Fibroblast of lung (primary cell): ENCODE measurements around the gene DNASE1.

Experiments
- EZH2 ChIP-seq: IDR thresholded peaks from 2 replicates; pipeline ENCODE4 v1.5.1; 2012; ENCODE audit warnings: low read length, control low read depth, mild to moderate bottlenecking; ENCODE audit errors: missing control alignments
- TF ChIP-seq, protein P1 (sequence below), 2 donors: IDR thresholded peaks in 1 of 2; conservative IDR thresholded peaks in 1 of 2; 1 replicate in 1 of 2; 2 replicates in 1 of 2; pipeline ENCODE4 v1.5.1; 2011 to 2012; ENCODE audit warnings: low read length in 2 of 2, control low read depth in 1 of 2, inconsistent platforms in 1 of 2, low read depth in 1 of 2, mild to moderate bottlenecking in 1 of 2

DNA sequence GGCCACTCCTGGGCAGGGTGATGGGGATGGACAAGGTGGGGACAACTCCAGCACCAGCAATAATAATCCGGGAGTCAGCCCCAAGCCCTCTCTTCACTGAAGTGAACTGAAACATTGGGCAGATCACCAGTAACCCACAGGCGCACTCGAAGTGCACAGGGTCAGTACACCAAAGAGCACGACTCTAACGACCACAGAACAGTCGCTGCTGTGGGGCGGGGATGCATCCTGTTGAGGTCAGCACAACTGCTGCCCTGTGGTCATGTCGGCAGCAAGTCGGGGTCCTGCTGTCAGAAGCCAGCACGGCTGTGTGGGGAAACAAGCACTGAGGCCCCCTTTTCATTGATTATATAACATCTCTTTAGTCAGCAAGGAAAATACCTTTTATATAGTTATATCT is 14.6 kb downstream of the DNASE1 start:
- TF ChIP-seq, protein P1, sequence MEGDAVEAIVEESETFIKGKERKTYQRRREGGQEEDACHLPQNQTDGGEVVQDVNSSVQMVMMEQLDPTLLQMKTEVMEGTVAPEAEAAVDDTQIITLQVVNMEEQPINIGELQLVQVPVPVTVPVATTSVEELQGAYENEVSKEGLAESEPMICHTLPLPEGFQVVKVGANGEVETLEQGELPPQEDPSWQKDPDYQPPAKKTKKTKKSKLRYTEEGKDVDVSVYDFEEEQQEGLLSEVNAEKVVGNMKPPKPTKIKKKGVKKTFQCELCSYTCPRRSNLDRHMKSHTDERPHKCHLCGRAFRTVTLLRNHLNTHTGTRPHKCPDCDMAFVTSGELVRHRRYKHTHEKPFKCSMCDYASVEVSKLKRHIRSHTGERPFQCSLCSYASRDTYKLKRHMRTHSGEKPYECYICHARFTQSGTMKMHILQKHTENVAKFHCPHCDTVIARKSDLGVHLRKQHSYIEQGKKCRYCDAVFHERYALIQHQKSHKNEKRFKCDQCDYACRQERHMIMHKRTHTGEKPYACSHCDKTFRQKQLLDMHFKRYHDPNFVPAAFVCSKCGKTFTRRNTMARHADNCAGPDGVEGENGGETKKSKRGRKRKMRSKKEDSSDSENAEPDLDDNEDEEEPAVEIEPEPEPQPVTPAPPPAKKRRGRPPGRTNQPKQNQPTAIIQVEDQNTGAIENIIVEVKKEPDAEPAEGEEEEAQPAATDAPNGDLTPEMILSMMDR (conservative IDR thresholded peaks at IDR 0.05 in 1 of 2, IDR thresholded peaks at IDR 0.05 in 1 of 2; ENCODE audit: low read depth in 1 of 2, low read length in 2 of 2), result no peak
- no peak for TF ChIP-seq EZH2
